Esophagus (tissue), 2 donors: ENCODE data around the gene AMBRA1. TPM values are rescaled to one million over a fixed set of nuclear protein-coding genes. Genes with fewer than 3 reads are reported as not detected.
"Not testable (repeated sequence)": the region's sequence is repeated elsewhere in the genome, so short reads cannot be mapped to it uniquely, and the experiment has no call there.

ENCODE experiments used
- H3K27ac ChIP-seq, 2 donors: one replicate each; pipeline ENCODE4 v1.5.1; 2013; ENCODE audit warnings: low read depth in 2 of 2, mild to moderate bottlenecking in 2 of 2, inconsistent platforms in 1 of 2, low read length in 1 of 2, moderate library complexity in 1 of 2
- H3K27me3 ChIP-seq, 2 donors: one replicate each; pipeline ENCODE4 v1.6.1; 2013; ENCODE audit warnings: low read length in 2 of 2, control low read depth in 1 of 2, mild to moderate bottlenecking in 1 of 2; ENCODE audit not compliant: insufficient read depth in 2 of 2, control insufficient read depth in 1 of 2
- H3K36me3 ChIP-seq, 2 donors: one replicate each; pipeline ENCODE4 v1.6.1; 2013; ENCODE audit warnings: low read length in 1 of 2; ENCODE audit not compliant: control insufficient read depth in 2 of 2, insufficient read depth in 2 of 2
- H3K4me1 ChIP-seq, 2 donors: one replicate each; pipeline ENCODE4 v1.6.1; 2013; ENCODE audit warnings: low read length in 1 of 2; ENCODE audit not compliant: control insufficient read depth in 2 of 2, insufficient read depth in 2 of 2
- H3K4me3 ChIP-seq, 2 donors: one replicate each; pipeline ENCODE4 v1.5.1; 2013; ENCODE audit warnings: low read length in 2 of 2, mild to moderate bottlenecking in 2 of 2, low read depth in 1 of 2, moderate library complexity in 1 of 2
- H3K9me3 ChIP-seq, 2 donors: one replicate each; pipeline ENCODE4 v1.6.1; 2013; ENCODE audit warnings: mild to moderate bottlenecking in 2 of 2, low read depth in 1 of 2, low read length in 1 of 2, moderate library complexity in 1 of 2; ENCODE audit not compliant: control insufficient read depth in 2 of 2, insufficient read depth in 1 of 2
- WGBS, 2 donors: extraction: QIAGEN DNeasy Blood & Tissue Kit; methylation state at CpG; one replicate each; pipeline ENCODE4 v1.1.7; 2013; 5-methylcytosine and 5-hydroxymethylcytosine counted together
- polyA plus RNA-seq, 2 donors: library from polyadenylated mRNA; stranded (reverse); fragments of 200-250 nt; gene quantifications; one replicate each; pipeline ENCODE4 v1.2.3, GENCODE V29; 2013
- donor health status: healthy with polysubstance abuse.
- donor health status: Bipolar disorder and iron deficiency.

AMBRA1 gene
- polyA plus RNA-seq, 2 donors = 9.0 to 11.2 TPM

- no peaks in the 10 kb centered on the region for H3K9me3 ChIP-seq
- 89 to 90% methylated on average over 30 of the region's 30 CpGs for WGBS, 2 donors
- no peak overlapping the region for H3K27ac ChIP-seq
- H3K27me3 ChIP-seq = no peaks in the 10 kb centered on the region
- peaks cover 0 to 59% of the 10 kb centered on the region in 2 donors for H3K36me3 ChIP-seq
- H3K4me3 ChIP-seq = no peak overlapping the region
- no peaks in the 10 kb centered on the region for H3K4me1 ChIP-seq
Observed at GRCh38 chr11:46373787-46374740, 219.8 kb downstream of the AMBRA1 start.

- peaks cover 0 to 63% of the 10 kb centered on the region in 2 donors for H3K36me3 ChIP-seq
- not testable (repeated sequence) for H3K27me3 ChIP-seq, H3K27ac ChIP-seq, H3K4me3 ChIP-seq, H3K9me3 ChIP-seq, H3K4me1 ChIP-seq
- 91% methylated on average over 13 to 15 of the region's 15 CpGs for WGBS, 2 donors
Observed at GRCh38 chr11:46372501-46372900, 221.3 kb downstream of the AMBRA1 start.

DNA sequence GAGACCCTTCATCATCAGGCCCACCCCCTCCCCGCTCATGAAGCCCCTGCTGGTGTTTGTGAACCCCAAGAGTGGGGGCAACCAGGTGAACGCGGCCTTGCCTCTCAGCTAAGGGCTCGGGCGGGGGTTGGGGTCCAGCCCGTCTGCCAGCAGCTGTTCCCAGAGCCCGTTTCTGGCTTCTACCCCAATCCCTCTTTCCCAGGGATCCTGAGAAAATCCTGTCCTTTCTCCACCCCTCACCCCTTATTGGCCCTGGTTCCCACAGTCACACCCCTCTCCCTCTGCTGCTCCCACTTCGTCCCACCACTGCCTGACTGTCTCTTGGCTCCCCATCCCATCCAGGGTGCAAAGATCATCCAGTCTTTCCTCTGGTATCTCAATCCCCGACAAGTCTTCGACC lies 221.7 kb downstream of the AMBRA1 start:
- H3K27ac ChIP-seq = no peak overlapping the region
- WGBS, 2 donors = 77 to 84% methylated on average over 9 to 10 of the region's 10 CpGs
- H3K27me3 ChIP-seq = no peaks in the 10 kb centered on the region
- H3K9me3 ChIP-seq = no peaks in the 10 kb centered on the region
- H3K36me3 ChIP-seq = peaks cover 0 to 59% of the 10 kb centered on the region in 2 donors
- H3K4me3 ChIP-seq = no peak overlapping the region
- H3K4me1 ChIP-seq = no peaks in the 10 kb centered on the region

DNA sequence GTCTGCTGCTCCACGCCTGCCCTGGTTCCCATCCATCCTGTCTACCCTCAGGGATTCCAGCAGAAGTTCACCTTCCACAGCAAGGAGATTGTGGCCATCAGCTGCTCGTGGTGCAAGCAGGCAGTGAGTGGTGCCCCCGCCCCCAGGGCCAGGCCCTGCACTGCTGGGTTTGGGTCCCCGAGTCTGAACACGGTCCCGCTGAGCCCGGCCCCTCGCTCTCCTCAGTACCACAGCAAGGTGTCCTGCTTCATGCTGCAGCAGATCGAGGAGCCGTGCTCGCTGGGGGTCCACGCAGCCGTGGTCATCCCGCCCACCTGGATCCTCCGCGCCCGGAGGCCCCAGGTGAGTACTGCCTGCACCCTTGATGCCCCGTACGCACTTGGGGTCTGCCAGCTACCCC lies 222.6 kb downstream of the AMBRA1 start:
- WGBS, 2 donors = 93 to 96% methylated on average over 19 of the region's 19 CpGs
- H3K27me3 ChIP-seq, H3K4me1 ChIP-seq, H3K27ac ChIP-seq, H3K9me3 ChIP-seq, H3K4me3 ChIP-seq: not testable (repeated sequence)
- peaks cover 0 to 60% of the 10 kb centered on the region in 2 donors for H3K36me3 ChIP-seq

DNA sequence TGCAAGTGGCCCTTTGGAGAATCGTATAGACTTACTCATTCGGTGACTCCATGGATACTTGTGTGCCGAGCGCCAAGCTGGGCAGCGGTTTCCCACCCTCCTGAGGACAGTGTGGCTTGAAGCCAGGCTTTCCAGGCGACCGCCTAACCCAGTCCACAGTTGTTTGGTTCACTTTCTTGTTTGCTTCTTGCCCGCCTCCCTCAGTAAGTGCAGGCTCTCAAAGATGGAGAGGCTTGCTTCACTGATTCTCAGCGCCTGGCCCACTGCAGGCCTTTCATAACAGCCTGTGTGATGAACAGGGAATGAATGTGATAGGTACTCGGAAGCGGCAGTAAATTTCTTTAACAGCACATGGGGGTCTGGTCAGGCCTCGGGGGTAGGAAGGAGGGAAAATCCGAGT lies 223.6 kb downstream of the AMBRA1 start:
- Histone ChIP-seq H3K4me1 (peaks cover 0 to 4% of the 10 kb centered on the region in 2 donors), H3K9me3 (no peaks in the 10 kb centered on the region), H3K36me3 (peaks cover 0 to 50% of the 10 kb centered on the region in 2 donors), H3K27ac (no peak overlapping the region), H3K27me3 (no peaks in the 10 kb centered on the region), H3K4me3 (no peak overlapping the region)
- 89 to 91% methylated on average over 13 of the region's 13 CpGs for WGBS, 2 donors

- Histone ChIP-seq H3K27me3 (no peaks in the 10 kb centered on the region), H3K4me3 (no peak overlapping the region), H3K27ac (no peak overlapping the region), H3K36me3 (peaks cover 0 to 44% of the 10 kb centered on the region in 2 donors), H3K4me1 (peaks cover 0 to 4% of the 10 kb centered on the region in 2 donors), H3K9me3 (no peaks in the 10 kb centered on the region)
- 74 to 75% methylated on average over 25 of the region's 25 CpGs for WGBS, 2 donors
Observed at GRCh38 chr11:46369458-46370152, 224.2 kb downstream of the AMBRA1 start.

DNA sequence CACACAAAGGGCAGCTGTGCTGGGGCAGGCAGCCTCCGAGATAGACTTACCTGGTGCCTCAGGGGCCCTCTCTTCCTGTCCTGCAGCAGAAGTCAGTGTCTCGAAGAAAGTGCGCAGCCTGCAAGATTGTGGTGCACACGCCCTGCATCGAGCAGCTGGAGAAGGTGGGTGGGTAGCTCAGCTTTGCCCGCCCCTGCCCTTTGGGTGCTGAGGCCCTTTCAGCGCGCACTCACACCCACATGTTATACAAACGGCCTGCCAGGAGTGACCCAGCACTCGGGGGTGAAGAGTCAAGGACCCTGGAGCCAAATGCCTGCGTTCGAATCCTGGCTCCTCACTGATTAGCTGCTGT lies 225.9 kb downstream of the AMBRA1 start:
- H3K27ac ChIP-seq = no peak overlapping the region
- 78% methylated on average over 11 to 12 of the region's 12 CpGs for WGBS, 2 donors
- H3K9me3 ChIP-seq = no peaks in the 10 kb centered on the region
- H3K27me3 ChIP-seq = no peaks in the 10 kb centered on the region
- peaks cover 5 to 17% of the 10 kb centered on the region in 2 donors for H3K4me1 ChIP-seq
- H3K4me3 ChIP-seq = no peak overlapping the region
- H3K36me3 ChIP-seq = peaks cover 0 to 39% of the 10 kb centered on the region in 2 donors

DNA sequence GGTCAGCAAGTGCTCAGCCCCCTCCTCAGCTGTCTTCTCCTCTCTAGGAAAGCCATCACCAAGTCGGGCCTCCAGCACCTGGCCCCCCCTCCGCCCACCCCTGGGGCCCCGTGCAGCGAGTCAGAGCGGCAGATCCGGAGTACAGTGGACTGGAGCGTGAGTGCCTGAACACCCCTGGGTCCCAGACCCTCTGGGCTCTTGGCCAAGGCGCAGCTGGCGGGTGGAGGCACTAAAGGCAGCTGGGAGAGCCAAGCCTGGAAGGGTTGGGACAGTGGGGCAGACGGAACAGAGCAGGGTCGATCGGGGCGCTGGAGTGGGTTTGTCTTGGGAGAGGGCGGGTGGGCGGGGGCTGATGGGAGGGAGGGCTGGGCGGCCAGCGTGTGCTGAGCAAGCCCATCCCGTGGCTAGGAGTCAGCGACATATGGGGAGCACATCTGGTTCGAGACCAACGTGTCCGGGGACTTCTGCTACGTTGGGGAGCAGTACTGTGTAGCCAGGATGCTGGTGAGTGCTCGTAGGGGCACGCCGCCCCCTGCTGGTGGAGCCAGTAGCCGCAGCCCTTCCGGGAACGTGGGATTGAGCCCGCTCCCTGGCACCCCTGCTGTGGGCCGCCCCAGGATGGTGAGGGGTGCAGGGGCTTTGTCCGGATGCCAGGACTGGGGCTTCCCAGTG lies 226.4 kb downstream of the AMBRA1 start:
- Histone ChIP-seq H3K4me1 (peaks cover 10 to 21% of the 10 kb centered on the region in 2 donors), H3K27me3 (no peaks in the 10 kb centered on the region), H3K27ac (no peak overlapping the region), H3K36me3 (peaks cover 0 to 36% of the 10 kb centered on the region in 2 donors), H3K4me3 (no peak overlapping the region), H3K9me3 (no peaks in the 10 kb centered on the region)
- 25 to 30% methylated on average over 30 to 32 of the region's 32 CpGs for WGBS, 2 donors

- Histone ChIP-seq H3K27me3 (no peaks in the 10 kb centered on the region), H3K4me1 (peaks cover 10 to 26% of the 10 kb centered on the region in 2 donors), H3K27ac (no peak overlapping the region), H3K36me3 (peaks cover 0 to 30% of the 10 kb centered on the region in 2 donors), H3K4me3 (no peak overlapping the region), H3K9me3 (no peaks in the 10 kb centered on the region)
- 92 to 93% methylated on average over 31 of the region's 31 CpGs for WGBS, 2 donors
Observed at GRCh38 chr11:46366661-46367161, 227.1 kb downstream of the AMBRA1 start.
